ENCODE data around the gene TRIM24.

The TRIM24 gene

DNA sequence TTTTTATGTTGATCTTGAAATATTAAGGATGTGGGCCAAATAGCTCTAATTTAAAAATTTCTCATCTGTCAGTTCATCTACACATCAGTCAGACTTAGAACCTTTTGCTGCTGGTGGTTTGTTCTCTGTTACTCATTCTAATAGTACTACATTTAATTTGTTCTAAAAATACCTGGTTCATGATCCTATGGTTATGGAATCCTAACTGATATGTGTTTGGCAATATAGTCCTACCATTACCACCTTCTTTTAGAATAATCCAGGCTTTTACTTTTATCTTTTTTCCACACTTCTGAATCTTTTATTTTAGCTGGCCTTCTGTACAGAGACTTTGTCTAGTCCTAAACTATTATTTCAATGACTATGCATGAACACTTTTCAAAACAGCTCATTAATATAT is 124.2 kb downstream of the TRIM24 start:
- DNase-seq: no peak

DNA sequence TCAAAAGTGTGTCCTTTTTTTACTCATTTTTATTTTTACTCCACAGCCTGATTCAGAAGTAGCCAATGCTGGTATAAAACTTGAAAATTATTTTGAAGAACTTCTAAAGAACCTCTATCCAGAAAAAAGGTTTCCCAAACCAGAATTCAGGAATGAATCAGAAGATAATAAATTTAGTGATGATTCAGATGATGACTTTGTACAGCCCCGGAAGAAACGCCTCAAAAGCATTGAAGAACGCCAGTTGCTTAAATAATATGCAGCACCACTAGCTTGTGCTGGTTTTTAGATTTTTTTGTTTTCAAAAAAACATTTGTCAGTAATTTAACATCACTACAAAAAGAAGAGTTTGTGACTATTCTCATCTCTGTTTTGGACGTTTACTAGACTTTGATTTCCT is 124.6 kb downstream of the TRIM24 start:
- no peak for DNase-seq

DNA sequence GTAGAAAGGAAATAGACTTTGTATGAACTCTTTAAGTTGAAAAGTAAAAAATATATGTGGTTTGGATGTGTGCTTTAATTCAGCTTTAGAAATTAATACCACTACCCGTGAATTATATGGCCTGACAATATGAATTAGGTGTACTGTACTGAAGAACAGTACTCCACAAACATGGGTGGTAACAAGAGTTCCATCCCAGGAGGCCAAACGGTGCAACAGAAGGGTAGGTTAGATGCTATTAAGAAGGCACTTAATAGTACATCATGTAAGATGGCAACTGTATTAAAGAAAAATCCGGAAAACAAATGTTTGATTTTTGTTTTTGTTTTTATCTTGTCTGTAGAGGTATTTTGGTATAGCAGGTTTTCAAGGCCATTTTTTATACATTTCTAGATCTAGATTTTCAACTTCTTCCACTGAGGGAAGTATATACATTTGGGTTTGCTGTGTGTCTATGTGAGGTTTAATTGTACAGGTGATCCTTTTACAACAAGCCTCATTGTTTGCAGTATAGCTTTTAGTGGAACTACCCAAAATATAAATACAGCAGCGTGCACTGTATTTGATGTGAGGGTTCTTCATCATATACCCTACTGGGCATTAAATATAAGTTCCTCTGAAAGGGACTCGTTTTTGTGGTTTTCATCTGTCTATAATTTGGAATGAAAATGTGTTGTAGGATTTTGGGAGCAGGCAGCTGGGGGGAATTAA is 125.4 kb downstream of the TRIM24 start:
- DNase-seq: no peak

DNA sequence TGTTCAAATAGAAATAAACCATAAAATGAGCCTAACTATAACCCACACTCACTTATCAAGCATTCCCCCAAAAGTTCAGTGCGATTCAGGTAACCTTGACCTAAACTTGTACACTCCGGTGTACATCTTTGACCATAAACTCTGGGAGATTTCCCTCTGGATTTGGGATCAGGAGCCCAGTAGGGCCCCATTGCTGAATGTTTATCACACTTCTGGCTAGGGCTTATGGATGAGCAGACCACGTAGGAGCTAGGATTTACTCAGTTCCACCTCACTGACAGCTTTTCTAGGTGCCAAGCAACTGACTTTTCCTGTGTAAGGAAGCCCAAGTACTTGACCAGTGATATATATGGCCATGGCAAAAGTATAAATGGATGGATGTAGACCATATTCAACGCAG is 127.4 kb downstream of the TRIM24 start:
- no peak for DNase-seq

DNA sequence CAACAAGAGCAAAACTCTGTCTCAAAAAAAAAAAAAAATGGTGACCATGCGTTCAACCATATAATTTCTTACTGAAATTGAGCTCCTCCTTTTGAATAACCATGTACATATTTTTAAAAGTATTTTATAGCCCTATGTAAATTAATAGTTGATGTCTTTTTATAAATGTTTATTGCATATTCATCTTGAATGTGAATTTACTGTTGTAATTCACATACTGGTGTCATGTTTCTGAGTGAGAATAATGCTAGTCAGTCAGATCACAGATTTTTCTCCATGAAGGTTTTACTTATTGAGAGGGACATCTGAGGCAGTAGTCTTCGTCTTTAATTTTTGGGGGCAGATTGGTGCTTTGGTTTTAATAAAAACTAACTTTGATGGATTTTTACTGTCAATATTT is 128.9 kb downstream of the TRIM24 start:
- no peak for DNase-seq

DNA sequence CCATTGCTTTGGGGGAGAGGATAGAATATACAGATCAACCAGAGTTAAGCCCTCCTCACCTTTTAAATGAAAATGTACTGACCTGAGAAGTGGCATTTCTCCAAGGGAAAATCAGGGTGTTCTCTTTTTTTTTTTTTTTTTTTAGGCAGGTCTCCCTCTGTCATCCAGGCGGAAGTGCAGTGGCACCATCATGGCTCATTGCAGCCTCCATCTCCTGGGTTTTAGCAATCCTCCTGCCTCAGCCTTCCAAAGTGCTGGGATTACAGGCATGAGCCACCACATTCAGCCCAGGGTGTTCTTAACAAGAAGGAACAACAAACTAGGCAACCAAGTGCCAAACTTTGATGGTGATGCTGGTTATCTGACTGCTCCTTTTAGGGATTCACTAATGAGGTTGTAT is 130.1 kb downstream of the TRIM24 start:
- no peak for DNase-seq

DNA sequence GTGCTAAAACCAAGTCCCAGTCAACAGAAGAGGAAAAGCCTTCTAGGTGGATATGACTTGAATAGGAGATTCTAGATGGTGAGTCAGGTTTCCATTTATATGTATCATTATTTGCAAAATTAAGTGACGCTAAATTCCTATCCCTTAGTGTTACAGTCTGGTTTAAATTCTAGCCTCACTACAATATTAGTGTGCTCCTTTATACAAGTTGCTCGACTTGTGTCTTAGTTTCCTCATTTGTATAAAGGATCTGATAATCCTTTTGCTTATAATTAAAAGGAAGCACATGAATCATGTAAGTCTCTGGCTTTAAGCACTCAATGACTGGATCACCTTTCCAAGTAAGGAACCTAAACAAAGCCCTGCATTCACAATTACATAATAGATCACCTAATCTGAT is 135.4 kb downstream of the TRIM24 start:
- no peak for DNase-seq

DNA sequence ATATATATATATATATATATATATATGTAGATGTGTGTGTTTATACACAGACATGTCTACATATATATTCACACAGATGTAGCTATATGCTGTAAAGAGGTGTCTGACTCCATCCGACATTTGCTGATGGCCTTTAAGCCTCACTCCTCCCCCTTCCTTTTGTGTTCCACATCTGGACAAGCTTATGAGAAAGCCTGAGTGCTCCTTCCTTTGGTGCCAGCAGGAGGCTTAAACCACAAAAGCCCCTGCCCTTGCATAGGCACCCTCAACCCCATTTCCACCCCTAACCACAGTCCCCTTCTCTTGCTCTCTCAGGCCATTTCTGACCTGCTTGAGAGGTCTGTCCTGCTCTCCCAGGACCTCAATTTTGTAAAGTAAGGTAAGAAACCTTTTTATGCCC is 142.4 kb downstream of the TRIM24 start:
- DNase-seq: no peak

DNA sequence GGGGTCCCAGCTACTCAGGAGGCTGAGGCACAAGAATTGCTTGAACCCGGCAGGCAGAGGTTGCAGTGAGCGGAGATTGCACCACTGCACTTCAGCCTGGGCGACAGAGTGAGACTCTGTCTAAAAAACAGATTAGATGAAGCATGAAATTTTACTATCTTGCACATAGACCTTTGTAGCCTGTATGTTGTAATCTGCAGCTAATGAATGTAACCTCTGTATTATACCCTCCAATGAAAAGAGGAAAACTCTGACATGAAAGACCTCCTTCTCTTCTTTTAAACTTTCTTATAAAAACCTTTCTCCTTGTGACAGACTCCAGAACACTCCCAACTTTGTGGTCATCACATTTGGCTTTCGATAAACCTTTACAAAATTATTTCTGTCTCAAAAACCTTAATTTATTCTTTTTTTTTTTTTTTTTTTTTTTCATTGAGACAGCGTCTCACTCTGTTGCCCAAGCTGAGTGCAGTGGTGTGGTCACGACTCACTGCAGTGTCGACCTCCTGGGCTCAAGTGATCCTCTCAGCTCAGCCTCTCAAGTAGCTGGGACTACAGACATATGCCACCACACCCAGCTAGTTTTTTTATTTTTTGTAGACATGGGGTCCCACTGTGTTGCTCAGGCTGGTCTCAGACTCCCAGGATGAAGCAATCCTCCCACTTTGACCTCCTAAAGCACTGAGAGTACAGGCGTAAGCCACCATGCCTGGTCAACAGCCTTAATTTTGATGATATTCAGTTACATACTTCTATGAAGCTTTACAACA is 143.7 kb downstream of the TRIM24 start:
- DNase-seq: no peak

DNA sequence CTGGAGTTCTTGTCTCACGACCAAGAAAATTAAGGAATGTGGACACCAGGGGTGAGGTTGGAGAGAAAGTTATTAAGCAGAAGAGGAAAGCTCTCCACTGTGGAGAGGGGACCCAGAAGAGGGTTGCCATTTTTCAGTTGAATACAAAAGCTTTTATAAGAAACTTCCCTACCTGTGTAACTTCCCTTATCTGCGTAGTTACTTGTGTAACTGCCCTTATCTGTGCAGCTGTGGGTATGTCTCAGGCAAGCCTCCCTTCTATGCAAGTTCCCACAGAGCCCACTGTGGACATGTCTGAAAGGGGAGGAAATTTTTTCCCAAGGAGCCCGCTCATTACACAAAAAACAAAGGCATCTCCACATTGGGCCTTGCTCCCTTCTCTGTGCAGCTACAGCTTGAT is 146.2 kb downstream of the TRIM24 start:
- DNase-seq: no peak

DNA sequence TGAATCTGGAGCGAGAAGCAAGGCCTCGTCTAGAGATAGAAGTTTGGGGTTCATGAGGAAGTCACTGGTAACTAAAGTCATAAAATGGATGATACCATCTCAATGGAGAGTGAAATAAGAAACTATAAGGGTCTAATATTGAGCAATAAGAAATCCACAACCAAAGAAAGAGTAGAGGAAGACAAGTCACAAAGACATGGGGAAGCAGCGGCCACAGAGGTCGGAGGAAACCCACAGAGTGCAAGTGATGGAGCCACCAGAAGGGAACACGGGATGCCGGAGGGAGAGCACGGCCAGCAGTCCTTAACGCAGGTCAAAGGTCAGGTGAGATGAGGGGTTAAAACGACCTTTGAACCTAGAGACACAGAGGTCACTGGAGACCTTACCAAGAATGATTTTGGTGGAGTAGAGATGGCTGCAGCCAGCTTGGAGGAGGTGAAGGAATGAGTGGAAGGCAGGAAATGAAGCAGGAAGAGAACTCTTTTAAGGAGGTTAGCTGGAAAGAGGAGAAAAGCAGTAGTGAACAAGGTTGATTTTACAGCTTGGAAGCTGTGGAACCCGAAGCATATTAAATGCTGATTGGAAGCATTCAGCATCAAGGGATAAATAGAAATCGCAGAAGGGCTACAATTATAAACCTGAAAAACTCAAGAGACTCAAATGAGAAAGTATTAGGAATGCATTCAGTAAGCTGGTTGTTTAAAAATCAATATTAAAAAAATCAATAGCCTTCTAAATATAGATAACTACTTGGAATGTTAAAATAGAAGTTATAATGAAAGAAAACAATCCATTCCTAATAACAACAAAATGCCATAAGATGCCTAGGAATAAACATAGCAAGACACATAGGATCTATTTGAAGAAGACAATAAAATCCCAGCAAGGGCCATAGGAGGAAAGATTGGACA is 147.4 kb downstream of the TRIM24 start:
- DNase-seq: no peak

DNA sequence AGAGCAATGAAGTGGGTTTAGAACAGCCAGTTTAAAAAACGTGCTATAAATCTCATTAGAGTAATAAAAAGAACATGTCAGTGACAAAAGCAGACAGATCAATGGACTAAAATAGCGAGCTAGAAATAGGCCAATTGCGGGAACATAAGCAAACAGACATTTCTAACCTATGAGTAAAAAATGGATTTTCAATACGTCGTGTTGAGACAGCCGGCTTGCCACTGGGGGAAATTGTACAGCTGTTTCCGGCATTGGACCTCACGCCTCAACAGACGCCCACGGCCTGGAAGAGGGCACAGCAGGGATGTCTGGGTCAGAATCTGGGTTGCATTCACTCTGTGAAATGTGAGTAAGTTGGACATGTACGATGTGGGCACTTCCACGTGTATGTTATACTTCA is 148.2 kb downstream of the TRIM24 start:
- peak; percentile 15 to 23 for DNase-seq

DNA sequence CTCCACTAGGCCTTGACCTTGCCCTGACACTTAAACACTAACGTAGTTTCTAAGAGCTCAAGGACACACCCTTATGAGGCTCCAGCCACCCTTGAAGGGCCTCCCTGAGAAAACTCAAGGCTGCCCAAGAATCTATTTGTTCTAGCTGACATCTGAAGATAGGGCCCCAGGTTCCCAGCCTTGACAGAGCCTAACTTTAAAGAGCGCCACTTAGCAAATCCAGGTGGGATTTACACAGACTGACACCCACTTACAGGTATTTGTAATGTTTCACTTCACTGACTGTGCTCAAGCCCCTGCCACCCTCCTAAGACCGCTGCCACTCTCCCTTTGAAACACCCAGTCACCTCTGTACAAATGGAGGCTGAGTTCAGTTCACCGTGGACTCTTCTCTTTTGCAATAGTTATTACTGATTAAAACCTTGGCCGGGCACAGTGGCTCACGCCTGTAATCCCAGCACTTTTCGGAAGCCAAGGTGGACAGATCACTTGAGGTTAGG is 150.7 kb downstream of the TRIM24 start:
- no peak for DNase-seq

DNA sequence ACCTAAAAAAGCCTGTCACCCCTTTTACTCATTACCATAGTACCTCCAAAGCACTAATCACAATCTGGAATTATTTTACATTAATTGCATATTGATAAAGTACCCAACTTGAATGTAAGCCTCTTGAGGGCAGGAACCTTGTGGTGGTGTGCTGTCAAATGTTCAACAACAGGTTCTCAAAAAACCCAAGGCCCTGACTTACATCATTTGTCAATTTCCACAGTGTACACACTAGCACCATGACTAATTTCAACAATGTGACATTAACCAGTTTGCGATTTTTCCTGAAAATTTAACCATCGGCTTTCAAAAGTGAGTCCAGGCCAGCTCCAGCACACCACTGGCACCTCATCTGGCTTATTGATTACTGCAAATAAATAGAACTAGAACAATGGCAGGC is 153.6 kb downstream of the TRIM24 start:
- no peak for DNase-seq

DNA sequence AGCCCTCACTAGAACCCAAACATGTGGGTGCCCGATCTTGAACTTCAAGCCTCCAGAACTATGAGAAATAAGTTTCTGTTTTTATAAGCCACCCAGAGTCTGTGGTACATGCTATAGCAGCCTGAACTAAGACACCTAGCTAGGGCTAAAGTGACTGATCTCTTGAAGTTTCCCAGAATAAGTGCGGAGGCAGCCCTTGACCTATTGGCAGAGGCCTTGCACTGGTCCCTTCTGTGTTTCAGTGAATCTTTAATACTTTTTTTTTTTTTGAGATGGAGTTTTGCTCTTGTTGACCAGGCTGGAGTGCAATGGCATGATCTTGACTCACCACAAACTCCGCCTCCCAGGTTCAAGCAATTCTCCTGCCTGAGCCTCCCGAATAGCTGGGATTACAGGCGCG is 156.0 kb downstream of the TRIM24 start:
- no peak for DNase-seq

DNA sequence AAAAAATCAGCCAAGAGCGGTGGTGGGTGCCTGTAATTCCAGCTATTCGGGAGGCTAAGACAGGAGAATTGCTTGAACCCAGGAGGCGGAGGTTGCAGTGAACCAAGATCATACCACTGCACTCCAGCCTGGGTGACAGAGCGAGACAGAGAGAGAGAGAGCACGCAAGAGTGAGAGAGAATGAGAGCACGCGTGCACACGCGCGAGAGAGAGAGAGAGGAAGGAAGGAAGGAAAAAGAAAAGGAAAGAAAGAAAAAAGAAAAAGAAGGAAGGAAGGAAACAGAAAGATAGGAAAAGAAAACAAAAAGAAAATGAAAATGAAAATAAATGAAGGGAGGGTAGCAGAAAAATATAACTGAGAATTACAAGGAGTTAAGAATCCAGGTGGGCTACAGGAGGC is 158.4 kb downstream of the TRIM24 start:
- DNase-seq: no peak

DNA sequence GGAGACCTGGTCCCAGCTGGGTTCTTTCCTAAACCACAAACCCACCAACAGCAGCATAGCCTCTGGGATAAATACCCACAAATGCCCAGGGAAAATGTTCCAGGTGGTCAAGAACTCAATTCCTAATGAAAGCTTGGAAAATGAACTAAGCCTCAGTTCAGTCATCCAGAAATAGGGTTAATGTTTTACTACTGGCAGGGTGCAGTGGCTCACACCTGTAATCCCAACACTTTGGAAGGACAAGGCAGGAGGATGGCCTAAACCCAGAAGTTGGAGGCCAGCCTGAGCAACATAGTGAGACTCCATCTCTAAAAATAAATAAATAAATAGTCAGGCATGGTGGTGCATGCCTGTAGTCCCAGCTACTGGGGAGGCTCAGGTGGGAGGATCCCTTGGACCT is 158.9 kb downstream of the TRIM24 start:
- DNase-seq: no peak

DNA sequence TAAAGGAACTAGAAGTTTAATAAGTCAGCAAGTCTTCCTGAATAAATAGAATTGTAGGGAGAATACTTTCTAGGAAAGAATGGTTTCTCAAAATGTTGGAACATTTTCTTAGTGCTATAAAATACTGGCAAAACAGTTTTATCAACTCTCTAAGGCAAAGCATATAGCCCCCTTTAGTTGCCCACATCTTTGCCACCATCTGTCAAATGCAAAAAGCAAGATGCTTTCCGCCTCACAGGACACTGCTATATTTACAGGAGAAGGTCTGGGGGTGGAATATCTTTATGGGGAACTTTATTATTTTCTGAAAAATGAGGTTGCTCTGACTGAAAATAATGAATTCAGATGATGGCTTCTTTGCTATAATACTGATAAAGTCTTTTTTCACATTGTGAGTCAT is 162.8 kb downstream of the TRIM24 start:
- no peak for DNase-seq

DNA sequence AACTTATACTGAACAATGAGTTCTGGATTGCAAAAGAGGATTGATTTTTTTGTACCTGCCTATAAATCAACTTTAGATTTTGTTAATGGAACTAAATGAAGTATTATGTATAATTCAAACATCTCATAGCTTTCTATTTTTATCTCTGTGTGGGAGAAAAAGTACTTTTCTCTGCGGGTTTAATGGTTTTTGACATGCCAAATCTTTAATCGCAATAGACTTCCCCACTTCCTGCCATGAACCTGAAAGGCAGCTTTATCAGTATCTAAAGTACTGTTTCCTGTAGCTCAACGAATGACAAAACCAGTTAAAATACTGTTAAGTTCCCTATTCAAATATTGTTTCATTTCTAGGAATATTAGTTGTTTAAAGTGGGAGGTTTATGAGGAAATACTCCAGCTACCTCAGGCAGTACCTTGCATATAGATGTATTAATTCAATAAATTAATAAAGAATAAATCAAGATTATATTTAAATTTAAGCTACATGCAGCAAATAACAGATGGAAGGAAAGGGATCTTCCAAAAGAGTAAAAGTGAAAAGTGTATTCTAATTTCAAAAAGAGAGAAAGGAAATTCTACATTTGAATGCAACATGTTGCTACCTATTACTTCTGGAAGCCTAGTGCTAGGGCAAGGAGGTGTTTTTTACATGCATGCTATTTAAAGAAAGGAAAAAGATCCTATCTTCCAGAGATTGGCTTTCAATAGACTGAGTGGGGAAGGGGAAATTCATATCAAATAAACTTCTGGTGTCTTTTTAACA is 165.2 kb downstream of the TRIM24 start:
- no peak for DNase-seq

DNA sequence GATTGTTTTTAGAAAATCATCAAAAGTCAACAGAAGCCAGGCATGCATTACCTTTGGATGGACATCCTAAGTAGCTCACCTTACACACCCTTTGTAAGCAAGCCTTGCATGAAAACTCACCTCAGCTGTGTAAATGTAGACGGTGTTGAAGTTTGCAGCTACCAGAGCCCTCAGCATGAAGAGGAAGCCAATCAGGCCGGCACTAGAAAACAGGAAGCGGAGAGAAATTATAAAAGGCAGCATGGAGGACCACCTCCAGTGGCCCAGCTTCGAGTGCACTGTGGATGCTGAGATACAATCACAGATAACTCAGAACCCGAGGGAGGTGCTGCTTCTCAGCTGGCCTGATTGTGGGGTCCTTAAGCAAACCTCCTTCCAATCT is 165.8 kb downstream of the TRIM24 start:
- DNase-seq: no peak

DNA sequence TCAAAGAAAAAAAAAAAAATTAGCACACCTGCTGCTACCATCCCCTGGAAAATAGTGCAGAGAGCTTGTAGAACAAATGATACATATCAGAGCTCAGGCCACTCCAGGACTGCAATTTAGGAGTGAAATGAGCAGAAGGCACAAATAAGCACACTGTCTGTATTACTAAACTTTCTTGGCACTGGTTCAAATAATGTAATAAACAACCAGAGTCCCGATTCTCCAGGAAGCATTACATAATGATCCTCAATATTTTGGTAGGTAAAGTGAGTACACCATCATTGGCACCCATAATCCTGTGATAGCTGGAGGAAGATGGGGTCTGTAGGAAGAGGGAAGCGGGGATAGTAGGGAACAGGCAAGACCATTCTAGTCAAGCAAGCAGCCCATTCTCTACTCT is 166.8 kb downstream of the TRIM24 start:
- DNase-seq: no peak

DNA sequence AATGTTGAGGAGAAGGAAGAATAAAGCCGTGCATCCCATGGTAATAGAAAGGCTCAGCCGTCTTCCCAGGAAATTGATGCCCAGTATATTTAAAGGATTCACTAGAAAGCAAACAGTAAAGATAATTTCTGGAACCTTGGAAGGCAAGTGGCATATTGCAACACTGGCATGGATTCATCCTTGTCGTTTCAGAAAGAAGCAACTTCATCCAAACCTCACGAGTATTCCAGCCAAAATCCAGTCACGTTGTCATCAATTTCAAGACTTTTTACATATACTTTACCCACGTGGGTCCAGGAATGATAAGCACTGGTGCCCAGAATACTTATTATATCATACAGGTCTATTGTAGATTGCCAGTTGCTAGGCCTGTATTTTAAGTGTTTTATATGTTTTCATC is 167.3 kb downstream of the TRIM24 start:
- no peak for DNase-seq

Data from stimulated activated CD4-positive, alpha-beta T cell treated with anti-CD3 and anti-CD28 coated beads, Interleukin-2, amount 100 ng/mL, for 24 hours (primary cell).